Coronary artery (tissue), 2 donors: Measurements from ENCODE around the gene ELF2.
"Not testable (repeated sequence)": the region's sequence is repeated elsewhere in the genome, so short reads cannot be mapped to it uniquely, and the experiment has no call there.

ENCODE experiments used
- DNase-seq: peaks from one replicate; pipeline ENCODE4 v3.0.0-alpha.2; 2017; ENCODE audit warnings: low spot score
- H3K27ac ChIP-seq, 2 donors: fragments of 200-600 bp; sonication (generic); one replicate each; pipeline ENCODE4 v1.5.1; 2016 to 2019
- H3K4me3 ChIP-seq: fragments of 200-600 bp; sonication (generic); 2 replicates; pipeline ENCODE4 v1.5.1; 2016; ENCODE audit warnings: mild to moderate bottlenecking, moderate library complexity
- TF ChIP-seq, protein P1 (sequence below): fragments of 200-600 bp; sonication (generic); IDR thresholded peaks from one replicate; pipeline ENCODE4 v1.5.1; 2019; ENCODE audit warnings: antibody characterized with exemption

The ELF2 gene

DNA sequence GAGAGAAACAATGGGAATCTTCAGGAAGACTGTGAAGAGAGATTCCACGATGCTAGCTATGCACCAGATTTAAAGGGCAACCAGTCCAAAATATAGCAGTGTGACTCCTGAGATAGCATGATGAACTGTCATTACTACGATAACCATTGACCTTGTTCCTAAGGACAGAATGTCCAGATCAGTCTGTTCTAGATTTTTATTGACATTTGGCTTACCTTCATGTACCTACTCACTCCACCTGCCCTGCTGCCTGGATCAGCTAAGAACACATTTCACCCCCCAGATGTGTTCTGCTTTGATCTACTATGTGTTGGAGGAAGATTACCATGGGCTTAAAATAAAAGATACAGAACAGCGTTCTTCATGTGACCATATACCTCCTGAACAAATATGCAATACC lies 50.1 kb downstream of the ELF2 start:
- no peak for DNase-seq
- TF ChIP-seq, protein P1, sequence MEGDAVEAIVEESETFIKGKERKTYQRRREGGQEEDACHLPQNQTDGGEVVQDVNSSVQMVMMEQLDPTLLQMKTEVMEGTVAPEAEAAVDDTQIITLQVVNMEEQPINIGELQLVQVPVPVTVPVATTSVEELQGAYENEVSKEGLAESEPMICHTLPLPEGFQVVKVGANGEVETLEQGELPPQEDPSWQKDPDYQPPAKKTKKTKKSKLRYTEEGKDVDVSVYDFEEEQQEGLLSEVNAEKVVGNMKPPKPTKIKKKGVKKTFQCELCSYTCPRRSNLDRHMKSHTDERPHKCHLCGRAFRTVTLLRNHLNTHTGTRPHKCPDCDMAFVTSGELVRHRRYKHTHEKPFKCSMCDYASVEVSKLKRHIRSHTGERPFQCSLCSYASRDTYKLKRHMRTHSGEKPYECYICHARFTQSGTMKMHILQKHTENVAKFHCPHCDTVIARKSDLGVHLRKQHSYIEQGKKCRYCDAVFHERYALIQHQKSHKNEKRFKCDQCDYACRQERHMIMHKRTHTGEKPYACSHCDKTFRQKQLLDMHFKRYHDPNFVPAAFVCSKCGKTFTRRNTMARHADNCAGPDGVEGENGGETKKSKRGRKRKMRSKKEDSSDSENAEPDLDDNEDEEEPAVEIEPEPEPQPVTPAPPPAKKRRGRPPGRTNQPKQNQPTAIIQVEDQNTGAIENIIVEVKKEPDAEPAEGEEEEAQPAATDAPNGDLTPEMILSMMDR: no peak
- H3K4me3 ChIP-seq: no peak overlapping the region
- no peak overlapping the region for H3K27ac ChIP-seq

DNA sequence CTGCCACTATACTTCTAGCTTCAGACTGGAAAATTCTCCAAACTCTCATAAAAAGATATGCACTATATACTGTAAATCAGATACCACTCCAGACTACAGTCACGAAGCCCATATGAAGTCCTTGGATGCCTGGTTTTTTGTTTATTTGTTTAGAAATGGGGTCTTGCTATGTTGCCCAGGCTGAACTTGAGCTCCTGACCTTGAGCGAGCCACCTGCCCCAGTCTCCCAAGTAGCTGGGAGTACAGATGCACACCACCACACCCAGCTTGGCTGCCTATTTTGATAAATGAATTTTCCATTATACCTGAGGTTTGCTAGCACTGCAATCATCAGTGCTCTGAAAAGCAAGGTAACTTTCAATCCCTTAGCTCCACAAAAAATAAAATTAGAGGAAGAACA lies 53.1 kb downstream of the ELF2 start:
- no peak overlapping the region for H3K27ac ChIP-seq
- DNase-seq: no peak
- TF ChIP-seq, protein P1: no peak
- no peak overlapping the region for H3K4me3 ChIP-seq

DNA sequence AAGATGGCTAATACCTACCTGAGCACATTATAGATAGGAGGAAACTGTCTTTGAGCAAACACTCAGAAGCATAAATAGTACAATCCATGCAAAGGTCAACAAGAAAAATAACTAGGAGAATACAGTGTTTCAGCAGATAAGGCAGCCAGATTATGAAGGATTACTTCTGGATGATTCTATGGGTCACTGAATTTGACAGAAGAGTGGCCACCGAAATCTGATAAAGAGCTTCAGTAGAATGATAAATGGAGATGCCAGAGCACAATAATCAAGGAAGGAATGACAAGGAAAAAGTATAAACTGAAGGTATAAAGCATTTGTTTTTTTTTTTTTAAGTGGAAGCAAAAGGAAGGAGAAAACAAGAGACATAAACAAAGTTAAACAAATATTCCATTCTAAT lies 58.7 kb downstream of the ELF2 start:
- no peak for DNase-seq
- TF ChIP-seq, protein P1: no peak

DNA sequence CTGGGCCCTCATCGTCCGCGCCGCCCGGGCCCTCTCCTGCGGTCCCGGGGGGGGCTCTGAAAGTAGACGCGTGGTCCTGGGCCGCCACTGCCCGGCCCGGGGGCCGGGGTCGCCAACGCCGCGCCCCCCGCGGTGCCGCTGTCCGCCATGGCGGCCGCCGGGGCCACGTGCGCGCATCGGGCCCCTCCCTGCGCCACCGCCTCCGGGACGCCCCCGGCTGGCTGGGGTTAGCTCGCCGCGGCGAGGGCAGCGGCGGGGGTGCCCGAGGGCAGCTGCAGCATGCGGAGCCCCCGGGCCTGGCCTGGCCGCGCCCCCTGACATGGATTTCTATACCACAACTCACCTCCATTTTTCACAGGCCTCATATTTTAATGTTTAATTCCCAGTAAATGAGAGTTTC lies 61.8 kb downstream of the ELF2 start:
- no peak overlapping the region for H3K27ac ChIP-seq
- TF ChIP-seq, protein P1: no peak
- no peak overlapping the region for H3K4me3 ChIP-seq
- DNase-seq: no peak

More for the DNA sequence above, 58.7 kb downstream of the ELF2 start:
- Histone ChIP-seq H3K27ac (no peak overlapping the region), H3K4me3 (no peak overlapping the region)

DNA sequence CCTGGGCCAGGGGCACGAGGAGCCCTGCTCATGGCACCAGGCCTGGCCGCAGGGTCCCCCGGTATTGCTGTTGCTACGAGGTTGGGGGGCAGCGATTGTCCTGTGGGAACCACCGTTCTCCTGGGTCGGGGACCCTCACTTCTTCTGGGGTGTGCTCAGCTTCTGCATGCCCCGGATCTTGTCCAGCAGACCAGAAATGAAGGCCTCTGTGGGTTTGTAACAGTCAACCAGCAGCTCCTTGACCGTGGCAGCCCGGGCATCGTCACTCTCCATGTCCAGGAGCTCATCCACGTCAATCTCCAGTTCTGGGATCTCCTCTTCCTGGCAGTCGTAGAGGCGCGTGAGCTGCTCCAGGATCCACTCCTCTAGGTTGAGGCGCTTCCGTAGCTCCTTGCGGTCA lies 62.2 kb downstream of the ELF2 start:
- H3K4me3 ChIP-seq, H3K27ac ChIP-seq, DNase-seq: not testable (repeated sequence)

DNA sequence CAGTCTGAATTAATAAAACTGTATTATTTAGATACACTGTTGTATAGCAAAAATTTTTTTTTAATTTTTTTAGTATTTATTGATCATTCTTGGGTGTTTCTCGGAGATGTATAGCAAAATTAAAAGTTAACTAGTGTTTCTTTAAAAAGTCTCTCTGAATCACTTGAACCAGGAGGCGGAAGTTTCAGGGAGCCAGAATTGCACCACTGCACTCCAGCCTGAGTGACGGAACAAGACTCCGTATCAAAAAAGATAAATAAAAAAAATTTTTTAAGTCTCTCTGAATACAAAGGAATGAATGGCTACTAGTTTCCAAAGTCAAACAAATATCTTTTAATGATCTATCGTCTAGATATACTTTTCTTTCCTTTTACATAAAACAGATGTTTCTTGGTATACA lies 64.4 kb downstream of the ELF2 start:
- DNase-seq: no peak
- Histone ChIP-seq H3K4me3 (no peak overlapping the region), H3K27ac (no peak overlapping the region)
- TF ChIP-seq, protein P1: no peak

DNA sequence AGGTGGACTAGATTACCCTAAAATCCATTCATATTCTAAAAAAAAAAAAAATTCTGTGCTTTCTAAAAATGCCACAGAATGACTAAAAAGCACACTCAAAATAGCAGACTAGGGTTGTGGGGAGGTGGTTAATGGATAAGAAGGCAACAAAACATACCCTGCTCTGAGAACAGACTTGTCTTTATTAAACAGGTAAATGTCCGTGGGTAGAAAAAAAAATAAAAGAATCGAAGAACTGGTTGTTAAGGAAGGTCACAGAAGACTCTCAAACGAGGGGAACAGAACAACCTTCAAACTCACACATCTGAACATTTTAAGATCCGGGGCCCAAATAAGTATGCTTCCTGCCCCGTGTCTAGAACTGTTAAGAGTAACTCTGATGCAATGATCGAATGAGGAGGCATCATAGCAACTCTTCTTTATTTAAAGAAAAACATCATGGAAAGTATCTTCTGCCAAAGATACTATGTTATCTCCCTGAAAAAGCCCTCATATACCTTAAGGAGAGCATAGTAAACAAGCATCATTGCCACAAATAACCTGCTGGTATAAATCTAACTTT lies 68.4 kb downstream of the ELF2 start:
- Histone ChIP-seq H3K4me3 (no peak overlapping the region), H3K27ac (no peak overlapping the region)
- TF ChIP-seq, protein P1: no peak
- DNase-seq: no peak
